GM12872 (cell line): ENCODE data around the gene SCD5.

Source experiments
- TF ChIP-seq, protein P1 (sequence below): IDR thresholded peaks from 3 replicates; pipeline ENCODE4 v1.5.1; 2011; ENCODE audit warnings: low read depth, mild to moderate bottlenecking, low read length, moderate library complexity; ENCODE audit not compliant: insufficient read depth

The SCD5 gene

DNA sequence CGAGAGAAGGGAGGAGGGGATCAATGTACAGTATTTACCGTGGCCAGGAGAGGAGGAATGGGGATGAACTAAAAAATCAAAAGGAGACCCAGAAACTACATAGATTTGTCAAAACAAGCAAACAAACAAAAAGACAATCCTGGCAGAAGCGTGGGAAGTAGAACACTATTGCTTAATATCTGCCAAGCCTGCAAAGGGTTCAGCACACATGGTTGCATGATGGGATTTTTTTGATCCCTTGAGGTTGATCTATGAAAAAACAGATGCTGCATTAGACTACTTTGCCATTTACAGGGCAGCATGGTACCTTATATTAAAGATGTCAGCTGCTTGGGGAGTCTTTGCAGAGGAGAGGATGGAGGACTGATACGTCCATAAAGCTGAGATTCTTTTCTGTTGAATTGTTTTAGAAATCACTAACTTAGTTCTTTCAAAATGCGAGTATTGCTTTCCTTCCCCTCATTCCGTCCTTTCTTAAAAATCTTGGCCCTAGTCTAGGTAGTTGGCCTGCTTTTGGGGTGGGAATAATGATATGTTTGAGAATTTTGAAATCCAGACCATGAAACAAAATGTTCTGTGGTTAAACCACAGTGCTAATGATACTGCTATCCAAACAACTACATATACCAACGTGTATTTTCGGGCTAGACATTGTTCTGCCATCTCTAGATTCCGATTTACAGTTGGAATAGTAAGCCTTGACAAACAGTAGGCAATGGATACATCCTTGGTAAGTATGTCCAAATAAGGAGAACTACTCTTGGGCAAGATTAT is 197.2 kb downstream of the SCD5 start:
- TF ChIP-seq, protein P1, sequence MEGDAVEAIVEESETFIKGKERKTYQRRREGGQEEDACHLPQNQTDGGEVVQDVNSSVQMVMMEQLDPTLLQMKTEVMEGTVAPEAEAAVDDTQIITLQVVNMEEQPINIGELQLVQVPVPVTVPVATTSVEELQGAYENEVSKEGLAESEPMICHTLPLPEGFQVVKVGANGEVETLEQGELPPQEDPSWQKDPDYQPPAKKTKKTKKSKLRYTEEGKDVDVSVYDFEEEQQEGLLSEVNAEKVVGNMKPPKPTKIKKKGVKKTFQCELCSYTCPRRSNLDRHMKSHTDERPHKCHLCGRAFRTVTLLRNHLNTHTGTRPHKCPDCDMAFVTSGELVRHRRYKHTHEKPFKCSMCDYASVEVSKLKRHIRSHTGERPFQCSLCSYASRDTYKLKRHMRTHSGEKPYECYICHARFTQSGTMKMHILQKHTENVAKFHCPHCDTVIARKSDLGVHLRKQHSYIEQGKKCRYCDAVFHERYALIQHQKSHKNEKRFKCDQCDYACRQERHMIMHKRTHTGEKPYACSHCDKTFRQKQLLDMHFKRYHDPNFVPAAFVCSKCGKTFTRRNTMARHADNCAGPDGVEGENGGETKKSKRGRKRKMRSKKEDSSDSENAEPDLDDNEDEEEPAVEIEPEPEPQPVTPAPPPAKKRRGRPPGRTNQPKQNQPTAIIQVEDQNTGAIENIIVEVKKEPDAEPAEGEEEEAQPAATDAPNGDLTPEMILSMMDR = no peak

DNA sequence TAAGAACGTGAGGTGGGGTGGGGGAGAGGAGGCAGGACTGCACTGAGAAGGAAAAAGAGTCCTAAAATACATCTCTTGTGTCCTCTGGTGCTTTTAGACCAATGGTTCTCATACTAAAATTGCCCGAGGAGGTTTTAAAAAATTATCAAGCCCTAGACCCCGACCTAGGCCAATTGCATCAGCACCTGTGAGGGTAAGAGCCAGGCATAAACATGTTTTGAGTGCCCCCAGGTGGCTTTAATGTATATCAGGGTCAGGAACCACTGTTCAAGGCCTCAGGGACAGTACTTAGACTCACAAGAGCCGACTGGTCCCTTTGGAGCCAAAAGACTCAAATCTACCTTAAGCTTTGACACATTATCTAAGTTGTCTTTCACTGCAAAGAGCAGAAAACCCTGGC is 199.3 kb downstream of the SCD5 start:
- TF ChIP-seq, protein P1 = no peak

DNA sequence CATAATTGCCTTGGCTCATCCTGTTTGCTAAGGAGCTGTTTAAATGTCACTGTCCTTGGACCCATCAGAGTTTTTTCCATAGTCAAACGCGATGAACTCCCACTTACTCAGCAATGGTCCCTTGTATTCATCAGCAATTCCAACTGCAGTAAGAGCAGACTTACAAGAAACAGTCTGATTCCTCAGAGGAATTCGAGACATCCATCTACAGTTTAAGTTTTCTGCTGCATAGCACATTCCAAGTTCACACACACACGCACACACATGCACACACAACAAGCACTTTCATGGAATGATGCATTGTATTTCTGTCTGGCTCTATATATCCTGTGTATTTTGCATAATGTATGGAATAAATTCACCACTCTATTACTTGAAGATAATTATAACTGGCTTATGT is 204.1 kb downstream of the SCD5 start:
- TF ChIP-seq, protein P1 = no peak

DNA sequence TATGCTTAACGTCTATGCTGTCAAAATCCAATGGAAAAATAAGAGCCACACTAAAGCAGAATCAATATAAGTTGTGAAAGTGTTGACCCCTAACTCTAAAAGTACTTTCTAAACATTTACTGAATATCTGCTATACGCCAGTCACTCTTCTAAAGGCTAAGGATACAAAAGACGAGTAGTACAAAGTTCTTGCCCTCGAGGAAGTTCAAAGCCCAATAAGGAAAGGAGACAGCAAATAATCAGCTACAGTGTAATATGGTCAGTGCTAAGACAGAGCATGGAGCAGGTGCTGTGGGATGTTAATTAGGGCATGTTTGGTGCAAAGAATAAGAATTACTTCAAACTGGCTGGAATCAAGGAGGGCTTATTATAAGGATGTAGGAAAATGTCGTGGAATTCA is 205.2 kb downstream of the SCD5 start:
- TF ChIP-seq, protein P1 = no peak

DNA sequence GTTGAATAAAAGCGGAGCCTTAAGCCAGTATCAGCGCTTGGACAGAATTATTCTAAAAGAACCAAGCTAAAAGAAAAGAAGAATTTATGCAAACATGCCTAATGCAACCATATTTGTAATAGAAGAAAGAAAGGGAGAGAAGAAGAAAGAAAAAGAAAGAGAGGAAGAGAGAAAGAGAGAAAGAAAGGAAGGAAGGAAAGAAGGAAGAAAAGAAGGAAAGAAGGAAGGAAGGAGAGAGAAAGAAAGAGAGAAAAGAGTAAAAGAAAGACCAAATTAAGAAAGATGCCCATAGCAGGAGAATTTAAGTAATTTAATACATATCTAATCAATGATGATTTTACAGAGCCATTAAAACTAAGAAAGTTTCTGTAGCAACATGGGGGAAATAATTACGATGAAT is 206.0 kb downstream of the SCD5 start:
- TF ChIP-seq, protein P1 = no peak

DNA sequence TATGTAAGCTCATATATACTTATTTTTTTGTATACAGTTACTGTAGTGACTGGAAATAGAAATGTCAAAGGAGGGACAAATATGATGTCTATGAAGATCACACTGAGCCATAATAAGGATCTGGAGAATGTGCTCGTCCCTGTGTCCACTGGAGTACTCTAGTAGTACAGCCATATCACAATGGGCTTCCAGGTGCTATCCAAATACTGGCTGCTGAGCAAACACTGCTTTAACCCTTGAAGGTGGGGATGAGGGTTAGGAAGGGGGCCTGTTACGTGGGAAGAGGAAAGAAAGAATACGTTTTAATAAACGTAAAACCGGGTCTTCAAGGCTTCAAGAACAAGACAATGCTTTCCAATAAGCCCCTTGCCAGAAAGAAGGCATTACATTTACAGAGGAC is 207.0 kb downstream of the SCD5 start:
- TF ChIP-seq, protein P1 = no peak

DNA sequence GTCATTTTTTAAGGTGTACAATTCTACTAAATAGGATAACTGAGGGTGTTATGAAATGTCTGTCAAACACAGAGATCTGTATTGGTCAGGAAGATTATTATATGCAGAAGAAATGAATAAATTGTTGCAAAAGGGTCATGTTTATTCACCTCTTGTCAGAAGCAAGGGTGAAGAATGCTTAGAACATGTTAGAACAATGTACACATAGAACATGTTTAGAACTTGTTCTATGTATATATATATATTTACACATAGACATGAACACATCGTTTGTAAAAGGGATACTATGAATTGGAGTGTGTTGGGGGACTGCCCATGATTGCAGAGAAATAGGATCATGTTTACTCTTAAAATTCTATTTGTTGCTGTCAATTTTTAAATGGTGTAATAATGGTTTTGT is 208.8 kb downstream of the SCD5 start:
- TF ChIP-seq, protein P1 = no peak
